NCI-H1048 (cell line): Measurements from ENCODE around the gene PFKFB3.
"Not testable (repeated sequence)": the region's sequence is repeated elsewhere in the genome, so short reads cannot be mapped to it uniquely, and the experiment has no call there.

Experiments
- DNase-seq: peaks from one replicate; lab custom pipeline; 2025; lab: John Stamatoyannopoulos, UW

PFKFB3 gene

DNA sequence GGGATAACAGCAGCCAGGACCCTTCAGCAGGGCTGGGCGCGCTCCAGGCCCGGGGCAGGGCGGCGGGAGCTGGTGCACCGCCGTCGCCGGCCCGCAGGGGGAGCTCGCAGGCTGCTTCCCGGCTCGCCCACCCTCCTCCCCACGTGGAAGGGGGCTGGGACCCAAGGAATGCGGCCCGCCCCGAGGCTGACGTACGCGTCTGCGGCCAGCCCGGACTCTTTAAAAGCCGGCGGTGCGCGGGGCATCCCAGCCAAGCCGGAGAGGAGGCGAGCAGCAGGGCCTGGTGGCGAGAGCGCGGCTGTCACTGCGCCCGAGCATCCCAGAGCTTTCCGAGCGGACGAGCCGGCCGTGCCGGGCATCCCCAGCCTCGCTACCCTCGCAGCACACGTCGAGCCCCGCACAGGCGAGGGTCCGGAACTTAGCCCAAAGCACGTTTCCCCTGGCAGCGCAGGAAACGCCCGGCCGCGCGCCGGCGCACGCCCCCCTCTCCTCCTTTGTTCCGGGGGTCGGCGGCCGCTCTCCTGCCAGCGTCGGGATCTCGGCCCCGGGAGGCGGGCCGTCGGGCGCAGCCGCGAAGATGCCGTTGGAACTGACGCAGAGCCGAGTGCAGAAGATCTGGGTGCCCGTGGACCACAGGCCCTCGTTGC lies at the start of gene PFKFB3:
Gene PFKFB3 (plus strand): TSS at position 249 of the 647 bp plus-strand sequence. CDS start 329 bp downstream, at position 578.
- peak; percentile 65 for DNase-seq

GRCh38 chr10:6153845-6154244 lies 48.9 kb upstream of the PFKFB3 start:
- no peak for DNase-seq

GRCh38 chr10:6154566-6154965 lies 48.2 kb upstream of the PFKFB3 start:
- no peak for DNase-seq

DNA sequence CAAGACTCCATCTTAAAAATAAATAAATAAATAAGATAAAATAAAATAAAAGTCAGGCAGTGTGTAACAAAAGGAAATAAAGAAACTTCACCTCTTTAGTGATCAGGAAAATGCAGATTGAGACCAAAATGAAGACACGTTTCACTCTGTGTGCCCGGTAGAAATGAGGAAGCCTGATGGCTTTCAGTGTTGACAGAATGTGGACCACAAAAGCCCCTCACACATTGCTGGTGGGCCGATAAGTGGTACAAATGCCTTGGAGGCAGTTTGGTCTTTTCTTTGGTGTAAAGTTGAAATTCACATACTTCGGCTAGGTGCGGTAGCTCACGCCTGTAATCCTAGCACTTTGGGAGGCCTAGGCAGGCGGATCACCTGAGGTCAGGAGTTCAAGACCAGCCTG lies 44.5 kb upstream of the PFKFB3 start:
- no peak for DNase-seq

DNA sequence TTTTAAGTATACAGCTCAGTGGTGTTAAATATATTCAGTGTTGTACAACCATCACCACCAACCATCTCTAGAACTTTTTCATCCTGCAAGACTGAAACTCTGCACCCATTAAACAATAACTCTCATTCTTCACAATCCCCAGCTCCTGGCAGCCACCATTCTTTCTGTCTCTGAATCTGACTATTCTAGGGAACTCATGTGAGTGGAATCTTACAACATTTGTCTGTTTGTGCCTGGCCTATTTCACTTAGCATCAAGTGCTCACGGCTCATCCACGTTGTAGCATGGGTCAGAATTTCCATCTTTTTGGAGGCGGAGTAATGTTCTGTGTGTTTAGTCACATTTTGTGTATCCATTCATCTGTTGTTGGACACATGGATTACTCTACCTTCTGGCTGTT lies 40.8 kb upstream of the PFKFB3 start:
- DNase-seq: no peak

DNA sequence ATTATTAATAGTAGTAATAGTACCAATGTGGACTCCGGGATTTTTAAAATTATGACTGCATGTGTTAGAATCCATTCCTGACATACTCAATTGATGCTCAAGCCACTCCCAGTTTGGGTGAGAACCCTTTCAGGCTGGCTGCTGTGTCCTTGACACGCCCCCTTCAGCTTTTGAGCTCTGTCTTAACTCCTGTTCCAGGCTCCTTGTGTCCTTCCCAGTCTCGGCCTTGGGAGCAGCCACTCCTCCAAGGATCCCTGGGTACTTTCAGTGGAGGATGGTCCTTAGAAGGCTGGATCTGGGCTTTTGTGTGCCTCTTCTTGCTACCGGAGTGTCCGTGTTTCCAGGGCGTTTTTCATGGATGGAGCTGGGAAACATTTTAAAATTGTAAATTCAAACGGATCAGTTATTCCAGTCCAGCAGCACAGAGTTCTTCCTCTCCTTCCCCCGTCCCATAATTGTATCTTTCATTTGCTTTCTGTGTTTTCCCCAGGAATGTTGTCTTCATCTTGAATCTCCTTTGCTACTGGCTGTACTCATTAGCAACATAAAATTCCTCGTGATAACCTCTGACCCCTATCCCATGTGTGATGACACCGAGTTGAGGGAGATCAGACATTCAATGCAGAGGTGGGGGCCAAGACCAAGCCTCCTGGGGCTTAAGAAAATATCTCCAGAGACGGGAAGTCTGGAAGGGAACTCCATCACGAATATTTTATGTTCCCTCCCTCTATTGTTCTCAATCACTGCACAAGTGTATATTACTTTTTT lies 40.0 kb upstream of the PFKFB3 start:
- no peak for DNase-seq

DNA sequence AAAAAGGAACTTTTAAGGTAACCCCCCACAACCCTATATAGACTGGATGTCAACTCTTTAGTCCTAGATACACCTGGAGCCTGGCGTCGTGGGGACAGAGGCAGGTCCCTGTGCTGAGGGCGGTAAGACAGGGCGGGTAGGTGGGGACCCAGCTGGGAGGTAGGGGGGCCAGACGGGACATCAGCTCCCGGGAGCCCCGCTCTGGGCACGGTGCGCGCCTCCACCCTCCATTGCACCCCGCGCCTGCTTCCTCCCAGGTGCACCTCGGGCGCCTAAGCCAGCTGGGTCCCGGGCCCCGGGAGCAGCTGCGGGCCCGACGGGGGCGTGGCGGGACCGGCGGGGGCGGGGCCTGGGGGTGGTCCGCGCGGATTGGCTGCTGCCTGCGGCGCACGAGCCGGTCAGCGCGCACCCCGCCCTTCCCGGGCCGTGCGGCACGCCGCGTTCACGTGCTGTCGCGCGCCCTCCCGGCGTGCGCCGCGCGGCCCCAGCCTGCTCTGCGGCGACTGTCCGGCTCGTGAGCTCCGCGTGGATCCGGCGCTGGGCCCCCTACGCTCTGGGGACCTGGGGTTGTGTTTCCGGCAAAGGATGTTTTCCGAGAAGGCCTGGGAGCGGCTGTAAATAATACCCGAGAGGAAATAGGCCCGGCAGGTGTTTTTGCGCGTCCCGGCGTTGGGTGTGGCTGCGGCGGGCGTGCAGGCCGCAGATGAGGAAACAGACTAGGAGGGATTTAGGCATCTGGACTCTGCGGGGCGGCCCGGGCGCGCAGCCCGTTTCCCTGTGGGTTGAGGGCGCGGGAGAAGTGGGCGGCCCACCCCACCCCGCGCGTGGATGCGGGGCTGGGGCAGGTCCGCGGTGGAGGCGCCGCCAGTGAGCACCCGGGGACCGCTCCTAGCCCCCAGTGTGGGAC lies 39.1 kb upstream of the PFKFB3 start:
- peak; percentile 60 for DNase-seq

- DNase-seq: no peak
Observed at GRCh38 chr10:6164271-6165095, 38.2 kb upstream of the PFKFB3 start.

DNA sequence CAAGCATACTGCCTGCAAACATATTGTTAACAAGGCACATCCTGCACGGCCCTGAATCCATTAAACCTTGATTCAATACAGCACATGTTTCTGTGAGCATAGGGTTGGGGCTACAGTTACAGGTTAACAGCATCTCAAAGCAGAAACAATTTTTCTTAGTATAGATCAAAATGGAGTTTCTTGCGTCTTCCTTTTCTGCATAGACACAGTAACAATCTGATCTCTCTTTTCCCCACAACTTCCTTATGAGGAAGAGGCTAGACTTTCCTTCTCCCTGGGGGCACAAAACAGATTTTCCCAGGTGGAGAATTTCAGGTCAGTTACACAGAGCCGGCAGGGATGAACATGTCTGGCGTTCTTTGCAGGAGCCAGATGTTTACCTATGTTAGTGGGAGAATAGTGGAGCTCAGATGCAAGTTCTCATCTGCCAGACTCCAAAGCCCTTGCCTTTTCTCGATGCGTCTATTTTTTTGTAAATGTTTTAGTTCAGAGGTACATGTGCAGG lies 37.5 kb upstream of the PFKFB3 start:
- DNase-seq: no peak

GRCh38 chr10:6165933-6166332 lies 36.8 kb upstream of the PFKFB3 start:
- DNase-seq: not testable (repeated sequence)

GRCh38 chr10:6167456-6167855 lies 35.3 kb upstream of the PFKFB3 start:
- no peak for DNase-seq

- no peak for DNase-seq
Observed at GRCh38 chr10:6168084-6168483, 34.6 kb upstream of the PFKFB3 start.

- DNase-seq: no peak
Observed at GRCh38 chr10:6170638-6171037, 32.1 kb upstream of the PFKFB3 start.

DNA sequence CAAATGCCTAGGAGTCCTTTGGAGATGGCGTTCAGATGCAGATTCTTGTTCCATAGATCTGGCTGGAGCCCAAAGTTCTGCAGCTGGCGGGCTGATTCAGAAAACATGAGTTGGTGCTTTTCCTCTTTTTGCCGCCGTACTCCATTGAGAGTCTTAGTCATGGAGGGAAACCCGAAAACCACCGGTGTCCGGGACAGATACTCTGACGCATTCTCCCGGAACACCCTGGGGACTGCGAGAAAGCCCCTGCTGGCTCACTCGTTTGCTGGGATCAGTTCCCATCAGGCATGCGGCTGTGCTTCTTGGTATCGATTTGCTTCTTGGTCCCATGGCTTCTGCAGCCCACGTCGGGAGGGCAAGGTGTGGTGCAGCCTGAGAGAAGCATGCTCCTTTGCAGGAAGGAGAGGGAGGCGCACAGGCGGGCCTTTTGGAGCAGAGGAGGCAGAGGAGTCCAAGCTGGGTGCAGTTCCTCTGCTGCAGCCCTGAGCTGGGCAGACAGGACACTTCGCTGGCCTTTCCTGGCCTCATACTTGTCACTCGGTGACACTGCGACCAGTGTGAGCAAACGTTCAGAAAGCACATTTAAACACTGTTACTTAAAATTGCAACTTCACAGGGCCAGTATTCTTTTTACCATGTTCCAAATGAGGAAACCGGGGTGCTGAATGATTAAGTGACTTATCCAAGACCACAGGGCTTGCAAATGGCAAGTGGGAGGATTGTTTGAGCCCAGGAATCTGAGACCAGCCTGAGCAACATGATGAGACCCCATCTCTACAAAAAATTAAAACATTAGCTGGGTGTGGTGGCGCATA lies 30.6 kb upstream of the PFKFB3 start:
- DNase-seq: no peak

DNA sequence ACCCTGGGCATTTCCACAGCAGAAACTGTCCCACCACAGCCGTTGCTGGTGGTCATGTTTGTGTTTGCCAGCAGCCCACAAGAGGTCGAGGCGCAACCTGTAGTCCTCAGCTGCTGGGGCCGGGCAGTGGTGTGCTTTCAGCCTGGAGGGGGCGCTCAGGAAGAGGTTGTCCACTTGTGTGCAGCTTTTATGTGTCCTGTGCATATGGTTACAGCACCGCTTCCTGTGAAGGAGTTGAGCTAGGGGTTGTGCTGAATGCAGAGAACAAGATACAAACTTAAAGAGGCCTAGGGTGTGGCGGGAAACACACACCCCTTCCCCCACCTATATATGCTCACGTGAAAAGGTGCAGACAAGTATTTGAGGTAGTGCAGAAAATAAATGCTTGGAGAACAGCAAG lies 29.5 kb upstream of the PFKFB3 start:
- DNase-seq: no peak

DNA sequence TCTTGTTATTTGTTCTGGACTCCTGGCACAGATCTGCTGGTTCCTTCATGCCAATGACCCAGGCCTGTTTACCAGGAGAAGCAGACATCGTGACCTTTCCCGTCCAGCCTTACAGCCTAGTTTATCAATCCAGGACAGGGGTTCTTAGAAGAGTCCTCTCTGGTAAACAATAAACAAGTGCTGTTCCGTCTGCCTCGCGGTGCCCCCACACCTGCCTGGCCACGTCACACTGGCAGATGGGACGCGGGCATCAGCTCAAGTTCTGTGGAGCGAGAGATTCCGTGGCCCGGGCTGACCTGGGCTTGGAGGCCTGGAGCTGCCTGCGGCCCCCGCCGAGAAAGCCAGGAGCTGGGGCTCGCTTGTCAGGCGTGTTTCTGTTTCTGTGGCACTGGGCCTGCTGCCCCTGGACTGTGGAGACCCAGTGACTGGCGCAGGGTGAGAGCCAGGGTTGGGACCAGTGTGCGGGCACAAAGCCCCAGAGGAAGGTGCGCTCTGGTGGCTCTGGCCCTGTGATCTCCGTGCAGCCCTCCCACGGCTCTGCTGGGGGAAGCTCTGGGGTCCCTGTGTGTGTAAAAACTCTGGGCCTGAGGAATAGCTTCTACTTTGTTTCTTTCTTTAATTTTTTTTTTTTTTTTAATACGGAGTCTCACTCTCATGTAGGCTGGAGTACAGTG lies 28.4 kb upstream of the PFKFB3 start:
- no peak for DNase-seq

DNA sequence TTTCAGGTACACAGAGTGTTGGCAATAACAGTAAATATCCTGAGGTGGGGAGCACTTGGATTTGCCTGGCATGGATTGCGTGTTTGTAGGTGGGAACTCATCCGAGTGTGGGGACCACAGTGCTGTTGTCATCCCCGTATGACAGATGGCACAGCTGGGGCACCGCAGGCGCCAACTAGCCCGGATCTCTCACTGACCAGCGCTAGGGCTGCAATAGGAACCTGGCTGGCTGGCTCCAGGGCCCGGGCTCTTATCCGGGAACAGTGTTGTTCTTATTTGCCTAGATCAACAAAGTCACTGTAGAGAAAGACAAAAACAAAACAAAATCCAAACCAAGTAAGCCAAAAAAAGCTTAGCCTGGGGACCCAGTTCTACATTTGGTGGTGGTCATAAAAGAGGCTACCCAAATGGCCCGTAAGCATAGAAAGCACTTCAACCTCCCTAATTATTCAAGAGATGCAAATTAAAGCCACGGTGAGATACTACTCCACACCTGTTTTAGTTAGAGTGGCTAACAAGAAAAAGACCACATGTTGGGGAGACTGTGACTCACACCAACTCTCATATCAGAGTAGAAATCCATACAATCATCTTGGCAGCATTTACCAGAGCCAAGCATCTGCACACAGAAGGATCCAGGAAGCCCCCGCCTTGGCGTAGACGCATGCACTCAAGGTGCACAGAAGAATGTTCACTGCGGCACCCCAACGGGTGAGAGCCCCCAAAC lies 27.2 kb upstream of the PFKFB3 start:
- no peak for DNase-seq

DNA sequence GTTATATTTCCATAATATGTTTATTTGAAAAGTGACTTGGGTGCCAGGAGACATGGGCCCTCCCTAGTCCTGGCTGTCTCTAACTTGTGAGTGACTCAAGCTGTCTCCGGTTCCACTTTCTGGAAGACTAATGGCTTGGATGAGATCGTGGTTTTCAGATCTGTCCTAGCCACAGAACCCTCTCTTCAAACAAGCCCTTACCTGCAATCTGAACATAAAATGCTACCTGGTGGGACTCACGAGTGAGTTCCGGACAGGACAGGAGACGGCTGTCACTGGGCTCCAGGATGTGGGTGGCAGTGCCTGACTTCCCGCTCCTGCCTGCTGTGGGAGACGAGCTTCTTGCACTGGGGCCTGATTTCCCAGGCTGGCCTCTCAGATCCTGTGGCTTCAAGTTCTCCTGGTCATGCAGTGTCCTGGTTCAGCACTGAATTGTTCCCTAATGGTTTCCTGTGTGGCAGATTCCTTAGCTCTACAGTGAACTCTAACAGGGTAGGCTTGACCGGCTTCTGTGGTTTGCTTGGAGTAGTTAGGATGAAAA lies 26.0 kb upstream of the PFKFB3 start:
- DNase-seq: no peak

DNA sequence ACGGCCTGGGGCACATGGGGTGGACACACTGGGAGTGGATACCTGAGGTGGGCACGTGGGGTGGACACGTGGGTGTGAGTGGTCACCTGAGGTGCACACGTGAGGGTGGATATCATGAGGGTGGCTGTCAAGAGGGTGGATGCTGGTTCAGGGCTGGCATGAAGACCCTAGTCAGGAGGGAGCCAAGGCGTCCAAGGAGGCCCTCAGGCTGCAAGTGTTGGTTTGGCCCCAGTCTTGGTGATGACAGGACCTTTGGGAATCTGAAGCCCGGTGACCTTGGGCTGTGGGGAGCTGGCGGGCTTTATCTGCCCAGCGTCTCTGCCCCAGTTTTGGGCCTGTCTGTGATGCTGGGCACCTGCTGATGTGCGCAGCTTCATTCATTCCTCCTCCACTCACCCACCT lies 24.9 kb upstream of the PFKFB3 start:
- no peak for DNase-seq
